Peyer's patch (tissue), 4 donors: Measurements from ENCODE around the gene VAMP5. TPM values are rescaled to one million over a fixed set of nuclear protein-coding genes. Genes with fewer than 3 reads are reported as not detected.

Experiments
- DNase-seq, 3 donors: peaks; one replicate each; pipeline ENCODE4 v3.0.0-alpha.2; 2017 to 2019
- H3K27ac ChIP-seq, 4 donors: fragments of 200-600 bp; sonication (generic); one replicate each; pipeline ENCODE4 v1.5.1; 2016 to 2019
- H3K27me3 ChIP-seq, 2 donors: fragments of 200-600 bp; sonication (generic); one replicate each; pipeline ENCODE4 v1.5.1; 2019
- H3K36me3 ChIP-seq, 3 donors: fragments of 200-600 bp; sonication (generic); one replicate each; pipeline ENCODE4 v1.5.1; 2016 to 2019
- H3K4me1 ChIP-seq, 4 donors: fragments of 200-600 bp; sonication (generic); one replicate each; pipeline ENCODE4 v1.5.1; 2016 to 2019
- H3K4me3 ChIP-seq, 4 donors: fragments of 200-600 bp; sonication (generic); 1 replicate in 3 of 4; 2 replicates in 1 of 4; pipeline ENCODE4 v1.5.1; 2016 to 2019; ENCODE audit warnings: mild to moderate bottlenecking in 1 of 4
- H3K9me3 ChIP-seq, 4 donors: fragments of 200-600 bp; sonication (generic); one replicate each; pipeline ENCODE4 v1.5.1; 2016 to 2019; ENCODE audit warnings: mild to moderate bottlenecking in 1 of 4
- POLR2A ChIP-seq, 2 donors: fragments of 450-650 bp; IDR thresholded peaks; one replicate each; pipeline ENCODE4 v1.5.1; 2017; ENCODE audit warnings: antibody characterized with exemption in 2 of 2, mild to moderate bottlenecking in 2 of 2, moderate library complexity in 2 of 2
- total RNA-seq, 4 donors: library from RNA; depleted of rRNA; stranded (reverse); fragments of >200 nt; gene quantifications; one replicate each; pipeline ENCODE4 v1.1.0, GENCODE V29; 2016
- TF ChIP-seq, protein P1 (sequence below), 6 experiments: fragments of 450-650 bp in 4 of 6; fragments of 200-600 bp in 2 of 6; sonication (generic) in 1 of 6; IDR thresholded peaks; one replicate each; pipeline ENCODE4 v1.5.1; 2017 to 2019; ENCODE audit warnings: antibody characterized with exemption in 6 of 6, mild to moderate bottlenecking in 3 of 6, moderate library complexity in 1 of 6

The VAMP5 gene
- 10 to 100 TPM in 3 of 4 donors, 1 to 10 TPM in 1; 6.5 to 18.2 (median 16.0) TPM for total RNA-seq

DNA sequence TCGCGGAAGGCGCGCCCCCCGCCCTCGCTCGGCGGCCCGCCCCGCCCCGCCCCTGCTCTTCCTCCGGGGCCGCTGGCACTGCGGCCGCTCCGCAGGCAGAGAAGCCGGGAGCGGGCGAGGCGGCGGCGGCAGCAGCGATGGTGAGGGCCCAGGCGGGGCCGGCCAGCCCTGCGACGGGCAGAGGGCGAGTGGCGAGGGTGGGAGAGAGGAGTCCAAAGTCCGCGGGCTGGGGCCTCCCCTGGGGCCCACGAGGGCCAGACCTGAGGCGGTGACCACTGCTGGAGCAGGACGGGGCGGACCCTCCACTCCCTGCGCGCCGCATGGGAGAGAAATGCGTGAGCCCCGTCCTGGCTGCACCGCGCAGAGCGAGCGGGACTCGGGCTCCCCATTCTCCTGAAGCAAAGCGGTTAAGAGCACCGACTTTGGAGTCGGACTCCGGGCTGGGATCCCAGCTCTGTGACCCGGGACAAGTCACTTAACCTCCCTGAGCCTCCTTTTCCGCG lies at the start of gene VAMP5:
VAMP5 (plus strand) TSS at position 78 of the 503 bp plus-strand sequence; CDS start at position 138, 60 bp downstream.
- H3K27ac ChIP-seq, result peak within 1 kb of the TSS; percentile 68 to 99 (median 90)
- peaks cover 0 to 10% (median 0%) of the 10 kb centered on the region in 3 donors for H3K36me3 ChIP-seq
- no peaks in the 10 kb centered on the region for H3K9me3 ChIP-seq
- peak; percentile 10 to 19 for TF ChIP-seq POLR2A (IDR thresholded peaks at IDR 0.05)
- TF ChIP-seq, protein P1, sequence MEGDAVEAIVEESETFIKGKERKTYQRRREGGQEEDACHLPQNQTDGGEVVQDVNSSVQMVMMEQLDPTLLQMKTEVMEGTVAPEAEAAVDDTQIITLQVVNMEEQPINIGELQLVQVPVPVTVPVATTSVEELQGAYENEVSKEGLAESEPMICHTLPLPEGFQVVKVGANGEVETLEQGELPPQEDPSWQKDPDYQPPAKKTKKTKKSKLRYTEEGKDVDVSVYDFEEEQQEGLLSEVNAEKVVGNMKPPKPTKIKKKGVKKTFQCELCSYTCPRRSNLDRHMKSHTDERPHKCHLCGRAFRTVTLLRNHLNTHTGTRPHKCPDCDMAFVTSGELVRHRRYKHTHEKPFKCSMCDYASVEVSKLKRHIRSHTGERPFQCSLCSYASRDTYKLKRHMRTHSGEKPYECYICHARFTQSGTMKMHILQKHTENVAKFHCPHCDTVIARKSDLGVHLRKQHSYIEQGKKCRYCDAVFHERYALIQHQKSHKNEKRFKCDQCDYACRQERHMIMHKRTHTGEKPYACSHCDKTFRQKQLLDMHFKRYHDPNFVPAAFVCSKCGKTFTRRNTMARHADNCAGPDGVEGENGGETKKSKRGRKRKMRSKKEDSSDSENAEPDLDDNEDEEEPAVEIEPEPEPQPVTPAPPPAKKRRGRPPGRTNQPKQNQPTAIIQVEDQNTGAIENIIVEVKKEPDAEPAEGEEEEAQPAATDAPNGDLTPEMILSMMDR (IDR thresholded peaks at IDR 0.05), result no peak
- H3K4me3 ChIP-seq, result peak within 1 kb of the TSS; percentile 44 to 79 (median 68)
- no peaks in the 10 kb centered on the region for H3K27me3 ChIP-seq
- H3K4me1 ChIP-seq, result peaks cover 6 to 59% (median 14%) of the 10 kb centered on the region in 4 donors
- DNase-seq, result peak in 2 of 3 donors; percentile 73 to 85

DNA sequence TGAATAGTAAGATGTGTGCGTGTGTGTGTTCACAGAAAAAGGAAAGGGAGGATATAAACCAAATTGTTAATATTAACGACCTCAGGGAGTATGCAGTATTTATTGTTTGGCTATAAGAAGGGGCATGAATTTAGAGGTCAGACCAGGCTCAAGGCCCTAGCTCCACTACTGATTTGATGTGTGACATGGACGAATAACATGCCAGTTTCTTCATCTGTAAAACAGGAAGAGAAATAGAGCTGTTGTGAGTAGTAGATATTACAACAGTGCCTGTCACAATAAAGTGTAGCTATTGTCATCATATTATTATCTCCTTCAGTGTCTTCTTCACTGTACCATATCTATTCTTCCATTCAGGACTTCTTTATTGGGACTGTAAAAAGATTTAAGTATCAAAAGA lies 49.4 kb upstream of the VAMP5 start:
- no peaks in the 10 kb centered on the region for H3K27me3 ChIP-seq
- peaks cover 0 to 9% (median 0%) of the 10 kb centered on the region in 4 donors for H3K4me1 ChIP-seq
- H3K4me3 ChIP-seq, result no peak overlapping the region
- DNase-seq, result no peak
- no peaks in the 10 kb centered on the region for H3K36me3 ChIP-seq
- no peaks in the 10 kb centered on the region for H3K9me3 ChIP-seq
- no peak for TF ChIP-seq POLR2A (IDR thresholded peaks at IDR 0.05)
- TF ChIP-seq, protein P1 (IDR thresholded peaks at IDR 0.05), result no peak
- no peak overlapping the region for H3K27ac ChIP-seq

- no peak for DNase-seq
- Histone ChIP-seq H3K4me1 (peaks cover 0 to 20% (median 4%) of the 10 kb centered on the region in 4 donors), H3K27me3 (no peaks in the 10 kb centered on the region), H3K36me3 (peaks cover 0 to 5% (median 0%) of the 10 kb centered on the region in 3 donors), H3K27ac (peak overlapping the region in 1 of 4 donors; percentile 5), H3K4me3 (no peak overlapping the region), H3K9me3 (no peaks in the 10 kb centered on the region)
- TF ChIP-seq, protein P1 (IDR thresholded peaks at IDR 0.05), result no peak
- no peak for TF ChIP-seq POLR2A (IDR thresholded peaks at IDR 0.05)
These were observed 47.8 kb upstream of the VAMP5 start for GRCh38 chr2:85536479-85536878.

- TF ChIP-seq, protein P1 (IDR thresholded peaks at IDR 0.05), result peak in 1 of 6 experiments; percentile 29
- TF ChIP-seq POLR2A (IDR thresholded peaks at IDR 0.05), result peak; percentile 12 to 35
- peak; percentile 46 to 80 (median 79) for DNase-seq
- Histone ChIP-seq H3K27me3 (no peaks in the 10 kb centered on the region), H3K4me1 (peaks cover 0 to 34% (median 4%) of the 10 kb centered on the region in 4 donors), H3K4me3 (peak overlapping the region; percentile 72 to 97 (median 83)), H3K36me3 (peaks cover 0 to 19% (median 2%) of the 10 kb centered on the region in 3 donors), H3K9me3 (no peaks in the 10 kb centered on the region), H3K27ac (peak overlapping the region; percentile 95 to 99 (median 98))
These were observed 46.4 kb upstream of the VAMP5 start for GRCh38 chr2:85537600-85538506.

DNA sequence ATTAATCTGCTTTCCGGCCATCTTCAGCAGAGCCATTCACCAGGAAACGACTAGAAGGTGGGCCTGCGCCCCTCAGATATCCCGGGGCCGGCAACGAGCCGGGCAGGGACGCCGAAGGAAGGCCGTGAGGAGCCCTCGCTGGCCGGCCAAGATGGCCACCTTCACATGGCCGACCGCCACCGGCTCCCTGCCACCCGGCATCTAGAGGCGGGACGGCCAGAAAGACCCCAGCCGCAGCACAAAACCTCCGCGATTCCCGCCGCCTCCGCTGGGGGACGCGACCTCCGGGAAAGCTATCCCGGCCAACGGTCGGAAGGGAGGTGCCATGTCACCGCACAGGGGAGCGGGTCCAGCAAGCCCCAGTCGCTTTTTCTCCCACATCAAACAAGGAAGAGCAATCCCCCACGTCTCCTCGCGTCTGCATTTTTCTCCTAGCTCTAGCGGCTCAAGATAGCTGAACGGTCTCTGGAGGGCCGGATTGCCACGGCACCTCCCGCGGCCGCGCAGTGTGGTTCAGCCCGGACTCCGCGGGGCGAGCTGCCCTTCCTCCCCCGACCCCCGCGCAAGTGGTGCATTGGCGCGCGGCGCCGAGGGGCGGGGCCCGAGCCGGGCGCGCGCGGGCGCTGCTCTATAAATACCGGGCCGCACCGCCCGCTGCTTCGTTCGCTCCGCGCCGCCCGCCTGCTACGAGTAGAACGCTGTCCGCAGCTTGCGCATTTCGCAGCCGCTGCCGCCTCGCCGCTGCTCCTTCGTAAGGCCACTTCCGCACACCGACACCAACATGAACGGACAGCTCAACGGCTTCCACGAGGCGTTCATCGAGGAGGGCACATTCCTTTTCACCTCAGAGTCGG lies 45.5 kb upstream of the VAMP5 start, which contains the start of gene MAT2A:
MAT2A (plus strand) TSS at position 662 of the 854 bp plus-strand sequence; CDS start at position 782, 120 bp downstream.
- Histone ChIP-seq H3K36me3 (peaks cover 0 to 27% (median 2%) of the 10 kb centered on the region in 3 donors), H3K4me3 (peak within 1 kb of the TSS; percentile 72 to 97 (median 83)), H3K27me3 (no peaks in the 10 kb centered on the region), H3K9me3 (no peaks in the 10 kb centered on the region), H3K4me1 (peaks cover 0 to 40% (median 4%) of the 10 kb centered on the region in 4 donors), H3K27ac (peak within 1 kb of the TSS; percentile 95 to 99 (median 98))
- peak; percentile 88 to 96 (median 95) for DNase-seq
- TF ChIP-seq, protein P1 (IDR thresholded peaks at IDR 0.05), result peak; percentile 44 to 81 (median 68)
- TF ChIP-seq POLR2A (IDR thresholded peaks at IDR 0.05), result peak; percentile 99 to 100
